Activated T-cell treated with anti-CD3 and anti-CD28 coated beads, Interleukin-2, amount 50 U/mL, for 4 hours (primary cell): ENCODE measurements around the gene SNX18. TPM values are rescaled to one million over a fixed set of nuclear protein-coding genes. Genes with fewer than 3 reads are reported as not detected.
A peak's percentile ranks its signal among the peaks of the same experiment; 100 is the strongest.

Source experiments
- ATAC-seq, 2 donors: fragments of 200-7000 bp; cut with Tn5 transposase; one replicate each; pipeline ENCODE4 v1.10.0; 2021
- DNase-seq: peaks from one replicate; pipeline ENCODE4 v3.0.0-alpha.2; 2020
- H3K27me3 Mint-ChIP-seq: one replicate; pipeline ENCODE4 v1.8.0; 2021; ENCODE audit warnings: low read depth, mixed read lengths
- H3K36me3 Mint-ChIP-seq: one replicate; pipeline ENCODE4 v1.8.0; 2022; ENCODE audit warnings: mixed read lengths; ENCODE audit not compliant: insufficient read depth
- H3K4me1 Mint-ChIP-seq: one replicate; pipeline ENCODE4 v1.8.0; 2021; ENCODE audit warnings: low read depth, mixed read lengths
- H3K4me3 Mint-ChIP-seq: one replicate; pipeline ENCODE4 v1.8.0; 2021; ENCODE audit warnings: mild to moderate bottlenecking, moderate library complexity, mixed read lengths
- H3K9me3 Mint-ChIP-seq: one replicate; pipeline ENCODE4 v1.8.0; 2021; ENCODE audit warnings: mixed read lengths
- total RNA-seq, 3 donors: library from RNA; stranded (reverse); gene quantifications; one replicate each; pipeline ENCODE4 v1.2.1, GENCODE V29; 2021

The SNX18 gene
- total RNA-seq, 3 donors from 2014 or later, result 10.2 to 11.7 (median 10.9) TPM

GRCh38 chr5:54514291-54514690, 3.3 kb upstream of the SNX18 start:
- H3K9me3 Mint-ChIP-seq, result no peaks in the 10 kb centered on the region
- no peaks in the 10 kb centered on the region for H3K36me3 Mint-ChIP-seq
- no peak for DNase-seq
- peaks cover 9% of the 10 kb centered on the region for H3K27me3 Mint-ChIP-seq
- no peak overlapping the region for H3K4me3 Mint-ChIP-seq
- peaks cover 9% of the 10 kb centered on the region for H3K4me1 Mint-ChIP-seq
- no peak for ATAC-seq

DNA sequence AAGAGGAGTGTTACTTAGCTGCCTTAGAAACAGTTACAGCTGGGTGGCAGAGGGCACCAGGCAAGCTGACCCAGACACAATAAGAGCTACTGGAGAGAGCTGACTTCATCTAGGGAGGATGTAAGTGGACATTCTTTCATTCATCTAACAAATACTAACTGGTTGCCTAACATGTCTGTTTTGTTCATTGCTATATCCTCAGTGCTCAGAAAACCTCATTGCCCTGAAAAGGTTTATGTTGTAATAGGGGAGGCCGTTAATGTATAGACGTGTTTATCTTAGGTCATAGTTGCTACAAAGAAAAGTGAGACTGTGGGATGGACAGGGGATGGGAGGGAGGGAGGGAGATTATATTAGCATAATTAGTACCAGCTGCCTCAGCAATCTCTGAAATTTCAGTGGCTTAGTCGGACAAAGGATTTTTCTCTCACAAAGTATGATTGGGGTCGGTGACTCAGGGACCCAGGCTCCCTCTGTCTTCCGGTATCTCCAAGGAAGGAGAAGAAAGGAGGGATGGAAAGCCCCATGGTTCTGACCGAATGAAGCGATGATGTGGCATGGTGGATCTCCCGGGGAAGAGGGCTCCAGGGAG, 2.6 kb upstream of the SNX18 start:
- DNase-seq (no peak), ATAC-seq (no peak)
- Mint-ChIP-seq H3K9me3 (no peaks in the 10 kb centered on the region), H3K4me1 (peaks cover 16% of the 10 kb centered on the region), H3K36me3 (peaks cover 2% of the 10 kb centered on the region), H3K27me3 (peaks cover 2% of the 10 kb centered on the region), H3K4me3 (no peak overlapping the region)

GRCh38 chr5:54515634-54516033, 1.9 kb upstream of the SNX18 start:
- no peak for DNase-seq
- Mint-ChIP-seq H3K9me3 (no peaks in the 10 kb centered on the region), H3K27me3 (no peaks in the 10 kb centered on the region), H3K4me1 (peaks cover 23% of the 10 kb centered on the region), H3K36me3 (peaks cover 2% of the 10 kb centered on the region), H3K4me3 (no peak overlapping the region)
- ATAC-seq, result no peak

DNA sequence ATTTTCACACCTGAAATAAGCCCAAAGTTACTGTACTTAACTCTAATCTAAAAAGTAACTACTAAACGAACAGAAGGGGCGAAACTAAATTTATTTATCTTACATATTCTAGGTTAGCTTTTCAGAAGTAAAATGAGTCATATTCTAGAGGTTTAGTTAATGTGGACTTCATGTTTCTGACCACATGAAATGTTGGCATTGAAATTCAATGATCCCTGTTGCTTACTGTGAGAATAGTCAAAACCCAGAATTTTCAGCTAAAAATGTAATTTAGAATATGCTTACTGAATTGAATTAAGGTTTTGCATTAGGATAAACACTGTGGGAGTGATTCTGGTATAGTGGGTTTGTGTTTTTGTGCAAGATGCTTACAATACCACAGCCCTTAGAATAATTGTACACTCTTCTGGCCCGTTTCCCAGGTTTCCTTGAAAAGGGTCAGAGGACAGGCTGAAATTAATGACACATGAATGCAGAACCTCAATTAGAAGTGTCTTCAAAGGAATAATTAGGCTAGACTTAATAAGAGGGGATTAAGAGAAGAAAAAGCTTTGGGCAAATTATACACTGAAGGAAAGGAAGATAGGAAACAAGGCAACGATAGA, 1.4 kb upstream of the SNX18 start:
- no peaks in the 10 kb centered on the region for H3K9me3 Mint-ChIP-seq
- peaks cover 28% of the 10 kb centered on the region for H3K4me1 Mint-ChIP-seq
- H3K4me3 Mint-ChIP-seq, result no peak overlapping the region
- ATAC-seq, result no peak
- no peak for DNase-seq
- H3K36me3 Mint-ChIP-seq, result peaks cover 2% of the 10 kb centered on the region
- H3K27me3 Mint-ChIP-seq, result no peaks in the 10 kb centered on the region

DNA sequence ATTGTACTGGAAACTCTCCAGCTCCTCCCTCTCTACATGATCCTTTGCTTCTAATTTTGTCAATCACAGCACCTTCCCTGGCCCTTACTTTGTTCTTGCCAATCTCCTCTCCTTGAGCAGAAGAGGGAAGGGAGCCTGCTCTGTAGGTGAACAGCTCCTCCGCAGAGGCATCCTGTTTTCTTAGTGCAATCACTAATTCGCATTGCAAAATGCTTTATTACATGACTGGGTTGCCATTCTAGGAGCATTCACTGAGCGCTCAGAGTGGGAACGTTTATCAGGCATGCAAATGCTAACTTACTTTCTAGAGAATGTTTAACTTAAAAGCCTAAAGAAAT, 416 bp upstream of the SNX18 start:
- peaks cover 35% of the 10 kb centered on the region for H3K4me1 Mint-ChIP-seq
- ATAC-seq (no peak), DNase-seq (no peak)
- H3K4me3 Mint-ChIP-seq, result peak overlapping the region; percentile 70
- H3K36me3 Mint-ChIP-seq, result peaks cover 2% of the 10 kb centered on the region
- no peaks in the 10 kb centered on the region for H3K9me3 Mint-ChIP-seq
- H3K27me3 Mint-ChIP-seq, result no peaks in the 10 kb centered on the region

DNA sequence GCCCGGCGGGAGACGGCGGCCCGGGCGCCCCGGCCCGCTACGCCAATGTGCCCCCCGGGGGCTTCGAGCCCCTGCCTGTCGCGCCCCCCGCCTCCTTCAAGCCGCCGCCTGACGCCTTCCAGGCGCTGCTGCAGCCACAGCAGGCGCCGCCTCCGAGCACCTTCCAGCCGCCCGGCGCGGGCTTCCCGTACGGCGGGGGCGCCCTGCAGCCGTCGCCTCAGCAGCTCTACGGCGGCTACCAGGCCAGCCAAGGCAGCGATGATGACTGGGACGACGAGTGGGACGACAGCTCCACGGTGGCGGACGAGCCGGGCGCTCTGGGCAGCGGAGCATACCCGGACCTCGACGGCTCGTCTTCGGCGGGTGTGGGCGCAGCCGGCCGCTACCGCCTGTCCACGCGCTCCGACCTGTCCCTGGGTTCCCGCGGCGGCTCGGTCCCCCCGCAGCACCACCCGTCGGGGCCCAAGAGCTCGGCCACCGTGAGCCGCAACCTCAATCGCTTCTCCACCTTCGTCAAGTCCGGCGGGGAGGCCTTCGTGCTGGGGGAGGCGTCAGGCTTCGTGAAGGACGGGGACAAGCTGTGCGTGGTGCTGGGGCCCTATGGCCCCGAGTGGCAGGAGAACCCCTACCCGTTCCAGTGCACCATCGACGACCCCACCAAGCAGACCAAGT, 723 bp downstream of the SNX18 start:
- peaks cover 2% of the 10 kb centered on the region for H3K36me3 Mint-ChIP-seq
- H3K4me3 Mint-ChIP-seq, result peak overlapping the region; percentile 76
- ATAC-seq (peak; percentile 74 to 79), DNase-seq (peak; percentile 54)
- H3K27me3 Mint-ChIP-seq, result no peaks in the 10 kb centered on the region
- no peaks in the 10 kb centered on the region for H3K9me3 Mint-ChIP-seq
- peaks cover 45% of the 10 kb centered on the region for H3K4me1 Mint-ChIP-seq

- DNase-seq, result no peak
- Mint-ChIP-seq H3K9me3 (no peaks in the 10 kb centered on the region), H3K4me3 (peak overlapping the region; percentile 76), H3K4me1 (peaks cover 52% of the 10 kb centered on the region), H3K27me3 (no peaks in the 10 kb centered on the region), H3K36me3 (peaks cover 2% of the 10 kb centered on the region)
- no peak for ATAC-seq
Measured at GRCh38 chr5:54518818-54519508, 1.4 kb downstream of the SNX18 start.

- no peak for DNase-seq
- Mint-ChIP-seq H3K9me3 (no peaks in the 10 kb centered on the region), H3K27me3 (no peaks in the 10 kb centered on the region), H3K36me3 (peaks cover 2% of the 10 kb centered on the region), H3K4me1 (peaks cover 57% of the 10 kb centered on the region), H3K4me3 (peak overlapping the region; percentile 76)
- no peak for ATAC-seq
Measured at GRCh38 chr5:54519509-54519876, 1.9 kb downstream of the SNX18 start.

DNA sequence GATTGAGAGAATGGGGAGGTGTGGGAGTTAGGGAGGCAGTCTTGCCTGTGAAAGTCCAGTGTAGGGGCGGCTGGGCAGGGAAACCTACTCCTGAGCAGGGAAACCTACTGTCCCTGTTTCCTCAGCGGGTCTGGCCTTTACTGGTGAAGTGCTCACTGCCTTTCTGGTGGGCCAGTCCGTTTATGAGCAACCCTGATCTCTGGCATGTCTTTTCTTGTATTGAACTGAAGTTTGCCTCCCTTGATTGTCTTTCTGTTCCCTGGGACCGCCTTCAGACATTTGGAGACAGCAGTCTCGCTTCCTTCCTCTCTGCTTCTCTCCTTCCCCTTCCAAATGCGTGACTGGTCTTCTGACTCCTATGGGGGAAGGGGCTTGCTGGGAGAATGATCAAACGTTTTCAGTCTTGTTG, 2.9 kb downstream of the SNX18 start:
- no peak for ATAC-seq
- H3K36me3 Mint-ChIP-seq, result peaks cover 2% of the 10 kb centered on the region
- no peak for DNase-seq
- peaks cover 66% of the 10 kb centered on the region for H3K4me1 Mint-ChIP-seq
- no peaks in the 10 kb centered on the region for H3K9me3 Mint-ChIP-seq
- H3K27me3 Mint-ChIP-seq, result no peaks in the 10 kb centered on the region
- peak overlapping the region; percentile 76 for H3K4me3 Mint-ChIP-seq

- no peak for ATAC-seq
- DNase-seq, result no peak
- Mint-ChIP-seq H3K36me3 (peaks cover 2% of the 10 kb centered on the region), H3K4me1 (peaks cover 67% of the 10 kb centered on the region), H3K27me3 (no peaks in the 10 kb centered on the region), H3K4me3 (peak overlapping the region; percentile 76), H3K9me3 (no peaks in the 10 kb centered on the region)
Measured at GRCh38 chr5:54520940-54521339, 3.4 kb downstream of the SNX18 start.

DNA sequence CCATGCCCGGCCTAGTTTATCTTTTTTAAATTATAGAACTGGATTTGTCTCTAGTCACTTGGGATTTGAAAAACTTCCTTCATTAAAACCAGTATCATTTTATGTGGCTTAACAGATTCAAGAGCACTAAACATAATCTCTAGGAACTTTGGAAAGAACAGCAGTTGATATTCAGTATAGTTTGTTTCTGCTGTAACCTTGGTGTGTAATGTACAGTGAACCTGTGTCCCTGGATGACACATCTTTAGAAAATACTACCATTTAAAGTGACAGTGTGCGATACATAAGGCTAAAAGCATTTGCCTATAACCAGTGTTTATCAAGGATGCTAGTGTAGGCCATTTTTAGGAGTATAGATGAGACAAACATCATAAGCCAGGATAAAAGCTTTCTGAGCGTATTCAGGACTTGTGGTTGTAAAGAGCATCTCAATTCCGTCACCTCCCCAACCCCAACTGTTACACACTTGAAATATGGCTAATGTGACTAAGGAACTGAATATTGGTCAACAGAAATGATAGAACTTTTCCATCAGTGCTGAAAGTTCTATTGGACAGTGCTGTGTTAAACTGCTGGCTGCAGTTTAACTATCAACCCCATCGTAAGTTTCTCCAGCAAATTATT, 4.4 kb downstream of the SNX18 start:
- Mint-ChIP-seq H3K9me3 (no peaks in the 10 kb centered on the region), H3K4me1 (peaks cover 67% of the 10 kb centered on the region), H3K27me3 (no peaks in the 10 kb centered on the region), H3K36me3 (peaks cover 2% of the 10 kb centered on the region), H3K4me3 (peak overlapping the region; percentile 29)
- DNase-seq (no peak), ATAC-seq (no peak)

DNA sequence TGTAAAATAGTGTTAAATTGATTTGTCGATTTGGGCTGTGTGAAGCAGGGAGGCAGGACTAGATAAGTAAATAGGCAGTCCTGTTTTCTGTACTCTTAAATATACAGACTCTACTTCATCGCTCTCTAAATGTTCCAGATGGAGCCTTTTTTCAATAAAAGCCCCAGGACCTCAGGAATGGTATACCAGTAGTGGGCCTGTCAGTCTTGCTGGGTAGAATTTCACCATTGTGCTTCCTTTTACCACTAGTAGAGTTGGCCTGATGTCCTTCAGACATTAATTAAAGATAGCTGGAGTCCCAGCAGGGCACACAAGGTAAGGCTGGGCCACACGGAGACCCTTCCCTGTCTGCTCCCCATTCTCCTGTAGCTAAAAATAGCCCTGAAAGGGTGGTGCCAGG, 6.0 kb downstream of the SNX18 start:
- Mint-ChIP-seq H3K4me3 (no peak overlapping the region), H3K27me3 (no peaks in the 10 kb centered on the region), H3K4me1 (peaks cover 66% of the 10 kb centered on the region), H3K9me3 (no peaks in the 10 kb centered on the region), H3K36me3 (peaks cover 2% of the 10 kb centered on the region)
- no peak for DNase-seq
- no peak for ATAC-seq

- peaks cover 2% of the 10 kb centered on the region for H3K36me3 Mint-ChIP-seq
- H3K27me3 Mint-ChIP-seq, result no peaks in the 10 kb centered on the region
- no peaks in the 10 kb centered on the region for H3K9me3 Mint-ChIP-seq
- no peak for DNase-seq
- ATAC-seq, result no peak
- no peak overlapping the region for H3K4me3 Mint-ChIP-seq
- peaks cover 60% of the 10 kb centered on the region for H3K4me1 Mint-ChIP-seq
Measured at GRCh38 chr5:54524082-54524481, 6.5 kb downstream of the SNX18 start.

GRCh38 chr5:54524704-54525103, 7.1 kb downstream of the SNX18 start:
- DNase-seq (no peak), ATAC-seq (no peak)
- Mint-ChIP-seq H3K4me1 (peaks cover 54% of the 10 kb centered on the region), H3K36me3 (peaks cover under 1% of the 10 kb centered on the region), H3K4me3 (no peak overlapping the region), H3K27me3 (no peaks in the 10 kb centered on the region), H3K9me3 (no peaks in the 10 kb centered on the region)
